T-helper 2 cell treated with Interferon-gamma antibody and Interleukin-4, amounts not matched to agents 5 μg/mL and 100 μg/mL, for 36 hours (primary cell): ENCODE data around the gene MMP3.

Source experiments
- DNase-seq: peaks from one replicate; pipeline ENCODE4 v3.0.0; 2021; ENCODE audit warnings: low spot score
- H3K27ac Mint-ChIP-seq: one replicate; pipeline ENCODE4 v1.8.0; 2021; ENCODE audit warnings: mild to moderate bottlenecking, mixed read lengths
- H3K27me3 Mint-ChIP-seq: one replicate; pipeline ENCODE4 v1.8.0; 2021; ENCODE audit warnings: low read depth, mixed read lengths
- H3K36me3 Mint-ChIP-seq: one replicate; pipeline ENCODE4 v1.8.0; 2021; ENCODE audit warnings: low read depth, mixed read lengths
- H3K4me1 Mint-ChIP-seq: one replicate; pipeline ENCODE4 v1.8.0; 2021; ENCODE audit warnings: low read depth, mixed read lengths
- H3K4me3 Mint-ChIP-seq: one replicate; pipeline ENCODE4 v1.8.0; 2022; ENCODE audit warnings: mild to moderate bottlenecking, moderate library complexity, mixed read lengths
- H3K9me3 Mint-ChIP-seq: one replicate; pipeline ENCODE4 v1.8.0; 2021; ENCODE audit warnings: mixed read lengths

MMP3 gene

GRCh38 chr11:102819491-102819890, 23.9 kb downstream of the MMP3 start:
- Mint-ChIP-seq H3K9me3 (peaks cover 7% of the 10 kb centered on the region), H3K27me3 (no peaks in the 10 kb centered on the region), H3K4me3 (no peak overlapping the region), H3K4me1 (no peaks in the 10 kb centered on the region), H3K36me3 (no peaks in the 10 kb centered on the region), H3K27ac (no peak overlapping the region)
- no peak for DNase-seq

- Mint-ChIP-seq H3K36me3 (no peaks in the 10 kb centered on the region), H3K27me3 (no peaks in the 10 kb centered on the region), H3K4me3 (no peak overlapping the region), H3K4me1 (no peaks in the 10 kb centered on the region), H3K27ac (no peak overlapping the region), H3K9me3 (peaks cover 7% of the 10 kb centered on the region)
- DNase-seq, result no peak
Observed at GRCh38 chr11:102813484-102813883, 29.9 kb downstream of the MMP3 start.

- Mint-ChIP-seq H3K9me3 (peaks cover 6% of the 10 kb centered on the region), H3K4me3 (no peak overlapping the region), H3K4me1 (no peaks in the 10 kb centered on the region), H3K27me3 (no peaks in the 10 kb centered on the region), H3K36me3 (no peaks in the 10 kb centered on the region), H3K27ac (no peak overlapping the region)
- no peak for DNase-seq
Observed at GRCh38 chr11:102812188-102812587, 31.2 kb downstream of the MMP3 start.

- Mint-ChIP-seq H3K4me3 (no peak overlapping the region), H3K36me3 (no peaks in the 10 kb centered on the region), H3K27ac (no peak overlapping the region), H3K9me3 (no peaks in the 10 kb centered on the region), H3K27me3 (no peaks in the 10 kb centered on the region), H3K4me1 (no peaks in the 10 kb centered on the region)
- no peak for DNase-seq
Observed at GRCh38 chr11:102810950-102811660, 32.3 kb downstream of the MMP3 start.

- no peaks in the 10 kb centered on the region for H3K27me3 Mint-ChIP-seq
Observed at GRCh38 chr11:102809971-102810370, 33.4 kb downstream of the MMP3 start.

GRCh38 chr11:102807921-102808320, 35.5 kb downstream of the MMP3 start:
- no peak for DNase-seq
- Mint-ChIP-seq H3K36me3 (no peaks in the 10 kb centered on the region), H3K27me3 (no peaks in the 10 kb centered on the region), H3K9me3 (no peaks in the 10 kb centered on the region), H3K27ac (no peak overlapping the region), H3K4me3 (no peak overlapping the region), H3K4me1 (no peaks in the 10 kb centered on the region)

More at GRCh38 chr11:102809971-102810370, 33.4 kb downstream of the MMP3 start:
- Mint-ChIP-seq H3K4me3 (no peak overlapping the region), H3K9me3 (no peaks in the 10 kb centered on the region), H3K36me3 (no peaks in the 10 kb centered on the region), H3K27ac (no peak overlapping the region), H3K4me1 (no peaks in the 10 kb centered on the region)
- DNase-seq, result no peak

- H3K27ac Mint-ChIP-seq, result no peak overlapping the region
- no peak overlapping the region for H3K4me3 Mint-ChIP-seq
- H3K36me3 Mint-ChIP-seq, result no peaks in the 10 kb centered on the region
- DNase-seq, result no peak
- H3K4me1 Mint-ChIP-seq, result no peaks in the 10 kb centered on the region
- H3K27me3 Mint-ChIP-seq, result no peaks in the 10 kb centered on the region
- H3K9me3 Mint-ChIP-seq, result no peaks in the 10 kb centered on the region
Observed at GRCh38 chr11:102806296-102806695, 37.1 kb downstream of the MMP3 start.

- H3K27ac Mint-ChIP-seq, result no peak overlapping the region
- no peak for DNase-seq
- no peaks in the 10 kb centered on the region for H3K9me3 Mint-ChIP-seq
- H3K4me3 Mint-ChIP-seq, result no peak overlapping the region
- H3K4me1 Mint-ChIP-seq, result no peaks in the 10 kb centered on the region
- H3K36me3 Mint-ChIP-seq, result no peaks in the 10 kb centered on the region
- H3K27me3 Mint-ChIP-seq, result no peaks in the 10 kb centered on the region
Observed at GRCh38 chr11:102802341-102802740, 41.1 kb downstream of the MMP3 start.

- no peaks in the 10 kb centered on the region for H3K27me3 Mint-ChIP-seq
- no peaks in the 10 kb centered on the region for H3K9me3 Mint-ChIP-seq
- no peaks in the 10 kb centered on the region for H3K36me3 Mint-ChIP-seq
- no peak overlapping the region for H3K27ac Mint-ChIP-seq
- no peak overlapping the region for H3K4me3 Mint-ChIP-seq
- no peaks in the 10 kb centered on the region for H3K4me1 Mint-ChIP-seq
- DNase-seq, result no peak
Observed at GRCh38 chr11:102800767-102801166, 42.6 kb downstream of the MMP3 start.

GRCh38 chr11:102799681-102800340, 43.6 kb downstream of the MMP3 start:
- Mint-ChIP-seq H3K9me3 (no peaks in the 10 kb centered on the region), H3K4me3 (no peak overlapping the region), H3K36me3 (no peaks in the 10 kb centered on the region)

GRCh38 chr11:102798012-102798746, 45.2 kb downstream of the MMP3 start, which contains the start of gene MMP1:
MMP1 (minus strand) TSS chr11:102798160; CDS start chr11:102798092, 68 bp downstream.
- H3K36me3 Mint-ChIP-seq, result no peaks in the 10 kb centered on the region
- H3K27ac Mint-ChIP-seq, result no peak within 1 kb of the TSS
- DNase-seq, result no peak
- no peaks in the 10 kb centered on the region for H3K9me3 Mint-ChIP-seq
- H3K27me3 Mint-ChIP-seq, result no peaks in the 10 kb centered on the region
- H3K4me3 Mint-ChIP-seq, result no peak within 1 kb of the TSS
- H3K4me1 Mint-ChIP-seq, result no peaks in the 10 kb centered on the region

More at GRCh38 chr11:102799681-102800340, 43.6 kb downstream of the MMP3 start:
- no peak for DNase-seq
- Mint-ChIP-seq H3K4me1 (no peaks in the 10 kb centered on the region), H3K27me3 (no peaks in the 10 kb centered on the region), H3K27ac (no peak overlapping the region)

GRCh38 chr11:102794382-102794781, 49.0 kb downstream of the MMP3 start:
- no peak for DNase-seq
- no peak overlapping the region for H3K27ac Mint-ChIP-seq
- no peaks in the 10 kb centered on the region for H3K36me3 Mint-ChIP-seq
- H3K9me3 Mint-ChIP-seq, result no peaks in the 10 kb centered on the region
- H3K4me3 Mint-ChIP-seq, result no peak overlapping the region
- no peaks in the 10 kb centered on the region for H3K27me3 Mint-ChIP-seq
- no peaks in the 10 kb centered on the region for H3K4me1 Mint-ChIP-seq

- no peaks in the 10 kb centered on the region for H3K4me1 Mint-ChIP-seq
- DNase-seq, result no peak
- no peak overlapping the region for H3K27ac Mint-ChIP-seq
- no peaks in the 10 kb centered on the region for H3K36me3 Mint-ChIP-seq
- H3K27me3 Mint-ChIP-seq, result no peaks in the 10 kb centered on the region
- H3K9me3 Mint-ChIP-seq, result no peaks in the 10 kb centered on the region
- no peak overlapping the region for H3K4me3 Mint-ChIP-seq
Observed at GRCh38 chr11:102793677-102794290, 49.6 kb downstream of the MMP3 start.

GRCh38 chr11:102792604-102793003, 50.8 kb downstream of the MMP3 start:
- Mint-ChIP-seq H3K27me3 (no peaks in the 10 kb centered on the region), H3K36me3 (no peaks in the 10 kb centered on the region), H3K9me3 (no peaks in the 10 kb centered on the region), H3K4me1 (no peaks in the 10 kb centered on the region), H3K27ac (no peak overlapping the region), H3K4me3 (no peak overlapping the region)
- no peak for DNase-seq
